Right lobe of liver (tissue), 6 donors: ENCODE results near the gene POLR2C. TPM values are rescaled to one million over a fixed set of nuclear protein-coding genes. Genes with fewer than 3 reads are reported as not detected.

ENCODE experiments used
- ATAC-seq, 4 donors: fragments of 200-7000 bp; cut with Tn5 transposase; one replicate each; pipeline ENCODE4 v1.9.1; 2020; ENCODE audit warnings: mild to moderate bottlenecking in 4 of 4, moderate library complexity in 4 of 4
- DNase-seq, 3 donors: peaks; one replicate each; pipeline ENCODE4 v3.0.0-alpha.2; 2020
- H3K27ac ChIP-seq, 3 donors: fragments of 200-600 bp; one replicate each; pipeline ENCODE4 v1.8.0; 2022
- H3K27me3 ChIP-seq, 2 donors: fragments of 200-600 bp; one replicate each; pipeline ENCODE4 v1.8.0; 2022
- H3K36me3 ChIP-seq, 4 donors: fragments of 200-600 bp; sonication (generic) in 1 of 4; one replicate each; pipeline versions ENCODE4 v1.5.1 to v1.8.0; 2017 to 2022; ENCODE audit warnings: control low read depth in 1 of 4
- H3K4me1 ChIP-seq, 4 donors: fragments of 200-600 bp; sonication (generic) in 1 of 4; one replicate each; pipeline versions ENCODE4 v1.5.1 to v1.8.0; 2017 to 2022; ENCODE audit warnings: control low read depth in 1 of 4
- H3K4me3 ChIP-seq, 3 donors: fragments of 200-600 bp; one replicate each; pipeline ENCODE4 v1.8.0; 2022
- H3K9me3 ChIP-seq, 4 donors: fragments of 200-600 bp; sonication (generic) in 1 of 4; one replicate each; pipeline versions ENCODE4 v1.5.1 to v1.8.0; 2017 to 2022; ENCODE audit warnings: control low read depth in 1 of 4
- POLR2A ChIP-seq: fragments of 450-650 bp; IDR thresholded peaks from one replicate; pipeline ENCODE4 v1.6.1; 2017; ENCODE audit warnings: antibody characterized with exemption, mild to moderate bottlenecking
- WGBS: methylation state at CpG from one replicate; pipeline ENCODE4 v1.1.6; 2018; ENCODE audit warnings: low coverage, low lambda C conversion rate; ENCODE audit not compliant: insufficient coverage; ENCODE audit errors: missing lambda C conversion rate; 5-methylcytosine and 5-hydroxymethylcytosine counted together
- intact Hi-C, 2 donors: fragments of 100-400 bp; cut with DNase I; formaldehyde crosslinking; loops; one replicate each; pipeline versions ENCODE4 v1.11.2 to v1.14.1; 2022
- total RNA-seq, 6 experiments: library from RNA; depleted of rRNA in 2 of 6; stranded (reverse); fragments of >200 nt in 2 of 6; fragmentation: NEBNext Ultra II Directional in 3 of 6; extraction: Animal tissue kit (Norgen Biotek cat#: 25700) in 3 of 6; gene quantifications; one replicate each; pipeline versions ENCODE4 v1.1.0 to v1.2.4, GENCODE V29; 2016 to 2023
- TF ChIP-seq, protein P1 (sequence below), 4 donors: fragments of 200-600 bp in 3 of 4; fragments of 450-650 bp in 1 of 4; IDR thresholded peaks; one replicate each; pipeline versions ENCODE4 v1.5.1 to v1.8.0; 2016 to 2022; ENCODE audit warnings: antibody characterized with exemption in 4 of 4, mild to moderate bottlenecking in 2 of 4
- donor health status: DM: no; HTN: yes; CAD: no.
- donor health status: DM: no; HTN: no; CAD: no.
- donor health status: DM: no; HTN: no; CAD: no.
- donor health status: DM: no; HTN: yes; CAD: no.
- donor health status: DM: no; HTN: yes; CAD: no.

The POLR2C gene
- total RNA-seq, 6 experiments from 2014 or later = 27.7 to 70.2 (median 35.4) TPM

DNA sequence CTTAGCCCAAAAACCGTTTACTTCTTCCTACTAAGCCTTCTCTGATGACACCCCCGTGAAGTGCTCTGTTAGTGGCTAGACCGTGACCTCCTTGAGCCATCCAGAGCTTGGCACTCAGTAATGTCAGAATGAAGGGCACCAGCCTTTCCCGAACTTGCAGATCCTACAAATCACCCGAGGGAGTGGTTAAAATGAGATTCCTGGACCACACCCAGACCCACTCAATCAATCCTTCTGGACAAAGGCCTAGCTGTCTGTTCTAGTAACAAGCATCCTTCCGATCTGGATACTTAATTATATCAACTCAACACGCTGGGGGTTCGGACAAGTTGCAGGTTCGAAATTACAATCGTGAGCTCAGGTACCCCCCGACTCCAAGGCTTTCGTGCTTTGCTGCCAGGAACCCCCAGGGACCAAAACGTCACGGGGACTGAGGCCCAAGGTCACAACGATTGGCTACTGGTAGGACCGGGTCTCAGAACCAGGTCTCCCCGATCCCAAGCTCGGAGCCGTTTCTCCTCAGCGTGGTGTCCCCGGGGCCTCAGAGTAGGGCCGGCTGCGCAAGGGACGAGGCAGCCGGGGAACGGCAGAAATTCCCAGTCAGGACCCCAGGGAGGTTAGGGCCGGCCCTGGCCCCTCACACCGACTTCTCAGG is 15.8 kb upstream of the POLR2C start:
- Histone ChIP-seq H3K4me1 (peaks cover 0 to 24% (median 9%) of the 10 kb centered on the region in 4 donors), H3K36me3 (peaks cover 0 to 9% (median 3%) of the 10 kb centered on the region in 4 donors), H3K4me3 (peak overlapping the region; percentile 93 to 100 (median 96)), H3K27me3 (no peaks in the 10 kb centered on the region), H3K27ac (peak overlapping the region; percentile 74 to 93 (median 89)), H3K9me3 (no peaks in the 10 kb centered on the region)
- WGBS = 3% methylated on average over 19 of the region's 28 CpGs
- ATAC-seq = peak; percentile 26 to 50 (median 32)
- intact Hi-C loops = no loop called here
- peak in 1 of 3 donors; percentile 39 for DNase-seq
- TF ChIP-seq, protein P1, sequence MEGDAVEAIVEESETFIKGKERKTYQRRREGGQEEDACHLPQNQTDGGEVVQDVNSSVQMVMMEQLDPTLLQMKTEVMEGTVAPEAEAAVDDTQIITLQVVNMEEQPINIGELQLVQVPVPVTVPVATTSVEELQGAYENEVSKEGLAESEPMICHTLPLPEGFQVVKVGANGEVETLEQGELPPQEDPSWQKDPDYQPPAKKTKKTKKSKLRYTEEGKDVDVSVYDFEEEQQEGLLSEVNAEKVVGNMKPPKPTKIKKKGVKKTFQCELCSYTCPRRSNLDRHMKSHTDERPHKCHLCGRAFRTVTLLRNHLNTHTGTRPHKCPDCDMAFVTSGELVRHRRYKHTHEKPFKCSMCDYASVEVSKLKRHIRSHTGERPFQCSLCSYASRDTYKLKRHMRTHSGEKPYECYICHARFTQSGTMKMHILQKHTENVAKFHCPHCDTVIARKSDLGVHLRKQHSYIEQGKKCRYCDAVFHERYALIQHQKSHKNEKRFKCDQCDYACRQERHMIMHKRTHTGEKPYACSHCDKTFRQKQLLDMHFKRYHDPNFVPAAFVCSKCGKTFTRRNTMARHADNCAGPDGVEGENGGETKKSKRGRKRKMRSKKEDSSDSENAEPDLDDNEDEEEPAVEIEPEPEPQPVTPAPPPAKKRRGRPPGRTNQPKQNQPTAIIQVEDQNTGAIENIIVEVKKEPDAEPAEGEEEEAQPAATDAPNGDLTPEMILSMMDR (IDR thresholded peaks at IDR 0.05) = no peak
- no peak for TF ChIP-seq POLR2A

DNA sequence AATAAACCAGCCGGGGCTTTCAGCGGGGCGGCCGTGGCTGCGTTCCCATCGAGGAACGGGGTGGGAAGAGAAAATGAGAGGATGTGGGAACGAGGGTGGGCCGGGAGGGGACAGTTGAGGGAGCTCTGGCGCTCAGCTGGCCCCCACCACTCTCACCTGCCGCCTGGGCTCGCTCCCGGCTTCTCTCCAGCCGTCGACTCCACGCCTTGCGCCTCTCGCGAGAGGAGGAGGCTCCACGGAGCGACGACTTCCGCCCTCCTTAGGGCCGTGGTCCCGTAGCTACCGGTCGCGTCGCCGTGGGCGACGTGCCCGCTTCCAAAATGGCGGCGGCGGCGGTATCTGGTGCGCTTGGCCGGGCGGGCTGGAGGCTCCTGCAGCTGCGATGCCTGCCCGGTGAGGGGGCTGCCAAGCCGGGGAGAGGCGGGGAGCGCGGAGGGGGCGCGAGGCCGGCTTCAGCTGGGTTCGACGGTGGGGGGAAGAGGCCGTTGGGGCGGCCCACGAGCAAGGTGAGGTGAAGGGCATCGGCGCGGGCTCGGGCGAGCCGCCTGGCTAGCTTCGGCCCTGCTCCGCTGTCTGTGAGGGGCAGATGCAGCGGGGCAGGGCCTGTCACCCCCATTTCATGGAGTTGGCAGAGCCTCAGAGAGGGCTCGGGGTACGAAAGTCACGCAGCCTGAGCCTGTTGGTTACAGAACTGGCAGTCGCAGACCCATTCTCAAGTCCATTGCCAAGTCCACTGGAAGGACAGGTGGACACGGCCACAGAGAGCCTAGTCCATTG is 15.1 kb upstream of the POLR2C start, which contains the start of the genes CIAPIN1 and COQ9:
CIAPIN1 (minus strand) TSS at position 200 of the 777 bp plus-strand sequence. CDS start 6,457 bp downstream, outside the sequence.
COQ9 (plus strand) TSS at position 294 of the 777 bp plus-strand sequence; CDS start at position 321, 27 bp downstream.
- ATAC-seq = peak; percentile 99 to 100 (median 99)
- TF ChIP-seq POLR2A = peak; percentile 94
- TF ChIP-seq, protein P1 (IDR thresholded peaks at IDR 0.05) = no peak
- DNase-seq = peak; percentile 96 to 97 (median 97)
- Histone ChIP-seq H3K27me3 (no peaks in the 10 kb centered on the region), H3K4me3 (peak within 1 kb of the TSS; percentile 93 to 100 (median 96)), H3K27ac (peak within 1 kb of the TSS; percentile 74 to 93 (median 89)), H3K9me3 (no peaks in the 10 kb centered on the region), H3K4me1 (peaks cover 0 to 24% (median 9%) of the 10 kb centered on the region in 4 donors), H3K36me3 (peaks cover 0 to 16% (median 6%) of the 10 kb centered on the region in 4 donors)
- 0% methylated on average over 6 of the region's 68 CpGs for WGBS
- intact Hi-C loops = no loop called here

DNA sequence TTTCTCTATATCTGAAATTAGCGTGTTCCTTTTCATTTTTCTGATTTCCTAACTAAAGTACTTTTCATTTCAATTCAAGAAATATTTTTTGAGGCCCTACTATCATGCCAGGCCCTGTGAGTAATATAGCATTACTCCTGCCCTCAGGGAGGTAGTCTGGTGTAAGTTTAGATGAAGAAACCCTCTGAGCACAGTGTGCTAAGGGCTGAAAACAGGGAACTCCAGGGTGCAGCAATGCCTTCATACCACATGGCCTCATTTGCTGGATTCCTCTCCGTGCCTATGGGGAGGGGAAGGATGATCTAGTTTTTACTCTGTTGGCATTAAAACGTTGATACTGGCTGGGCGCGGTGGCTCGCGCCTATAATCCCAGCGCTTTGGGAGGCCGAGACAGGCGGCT is 10.5 kb upstream of the POLR2C start:
- H3K27me3 ChIP-seq = no peaks in the 10 kb centered on the region
- H3K27ac ChIP-seq = no peak overlapping the region
- DNase-seq (no peak), ATAC-seq (no peak)
- TF ChIP-seq, protein P1 (IDR thresholded peaks at IDR 0.05) = no peak
- TF ChIP-seq POLR2A = no peak
- intact Hi-C loops = loop anchor here in 1 of 2 donors (10.0 kb wide), 1 partner anchor 63 kb away; no protein-coding TSS in a partner anchor
- WGBS = 95% methylated on average over 9 of the region's 10 CpGs
- H3K36me3 ChIP-seq = peaks cover 3 to 61% (median 27%) of the 10 kb centered on the region in 4 donors
- H3K4me1 ChIP-seq = peaks cover 0 to 13% (median 6%) of the 10 kb centered on the region in 4 donors
- H3K9me3 ChIP-seq = no peaks in the 10 kb centered on the region
- H3K4me3 ChIP-seq = no peak overlapping the region

DNA sequence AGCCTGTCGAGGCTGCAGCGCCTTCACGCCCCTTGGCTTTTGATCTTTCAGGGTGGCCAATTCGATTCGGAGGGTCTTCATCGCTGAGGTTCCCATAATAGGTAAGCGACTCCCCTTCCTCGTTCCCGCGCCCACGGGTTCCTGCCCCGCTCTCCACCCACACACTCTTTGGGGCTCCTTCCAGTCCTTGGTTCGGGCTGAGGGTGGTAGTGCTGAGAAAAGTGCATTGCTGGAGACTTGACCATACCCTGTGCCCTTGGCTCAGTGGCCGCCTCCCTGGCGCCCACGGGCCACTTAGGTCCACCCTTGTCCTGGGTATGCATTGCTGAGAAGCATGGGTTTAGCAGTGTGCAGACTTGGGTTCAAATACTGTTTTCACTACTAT is 491 bp downstream of the POLR2C start:
- DNase-seq (no peak), ATAC-seq (peak; percentile 44 to 56 (median 48))
- peaks cover 0 to 60% (median 14%) of the 10 kb centered on the region in 4 donors for H3K36me3 ChIP-seq
- no peaks in the 10 kb centered on the region for H3K27me3 ChIP-seq
- H3K4me1 ChIP-seq = peaks cover 0 to 15% (median 6%) of the 10 kb centered on the region in 4 donors
- H3K4me3 ChIP-seq = peak overlapping the region; percentile 86 to 98 (median 90)
- H3K9me3 ChIP-seq = no peaks in the 10 kb centered on the region
- WGBS = 3% methylated on average over 6 of the region's 16 CpGs
- intact Hi-C loops = loop anchor here in 1 of 2 donors (10.0 kb wide), 1 partner anchor 52 kb away; no protein-coding TSS in a partner anchor
- H3K27ac ChIP-seq = peak overlapping the region; percentile 51 to 86 (median 83)
- TF ChIP-seq POLR2A = no peak
- TF ChIP-seq, protein P1 (IDR thresholded peaks at IDR 0.05) = no peak
